ENCODE results near the gene ASB8. TPM values are rescaled to one million over a fixed set of nuclear protein-coding genes. Genes with fewer than 3 reads are reported as not detected.

Gene ASB8
- polyA plus RNA-seq, 3 donors = 23.8 to 50.0 (median 38.4) TPM

DNA sequence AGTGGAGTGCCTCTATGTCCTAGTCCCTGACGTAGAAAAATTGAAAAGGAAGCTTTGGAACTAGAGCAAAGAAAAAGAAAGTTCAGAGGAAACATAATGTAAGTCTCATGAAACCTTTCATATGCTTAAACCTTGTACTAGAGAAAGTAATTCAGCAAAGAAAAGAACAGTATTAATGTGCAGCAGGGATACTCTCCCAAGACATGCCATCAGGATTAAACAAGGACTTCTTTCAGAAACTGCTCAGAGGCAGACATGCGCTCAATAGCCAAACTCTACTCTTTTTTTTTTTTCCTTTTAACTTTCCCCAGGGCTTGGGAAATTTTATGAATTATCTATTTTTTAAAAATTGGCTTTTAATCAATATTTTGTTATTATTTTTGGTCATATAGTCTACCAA lies 7.1 kb upstream of the ASB8 start:
- Histone ChIP-seq H3K27me3 (ENCODE audit: control insufficient read depth in 2 of 2, insufficient read depth in 2 of 2, low read length in 2 of 2) (peaks cover 0 to 2% of the 10 kb centered on the region in 2 donors), H4K20me1 (ENCODE audit: insufficient read depth, low read length) (no peaks in the 10 kb centered on the region), H3K79me2 (ENCODE audit: insufficient read depth, low read length) (no peaks in the 10 kb centered on the region), H3K9ac (ENCODE audit: insufficient read depth, low read length, poor library complexity, severe bottlenecking) (no peak overlapping the region), H3K4me1 (ENCODE audit: control insufficient read depth in 1 of 2, insufficient read depth in 2 of 2, low read length in 2 of 2) (no peaks in the 10 kb centered on the region), H3K9me3 (replicated peaks in 1 of 2; ENCODE audit: control insufficient read depth in 1 of 2, insufficient read depth in 1 of 2, low read length in 2 of 2) (no peaks in the 10 kb centered on the region), H3K36me3 (replicated peaks in 1 of 2; ENCODE audit: control insufficient read depth in 1 of 2, insufficient read depth in 2 of 2, low read length in 2 of 2) (no peaks in the 10 kb centered on the region), H3K4me3 (replicated peaks in 1 of 3; ENCODE audit: low read depth in 2 of 3, low read length in 3 of 3) (no peak overlapping the region), H3K27ac (ENCODE audit: low read depth in 1 of 2, low read length in 2 of 2) (no peak overlapping the region), H2AFZ (ENCODE audit: insufficient read depth, low read depth, low read length, poor library complexity, severe bottlenecking) (no peak overlapping the region), H3K4me2 (replicated peaks; ENCODE audit: extremely low read depth, low read length, poor library complexity, severe bottlenecking) (no peak overlapping the region)
- TF ChIP-seq, protein P1, sequence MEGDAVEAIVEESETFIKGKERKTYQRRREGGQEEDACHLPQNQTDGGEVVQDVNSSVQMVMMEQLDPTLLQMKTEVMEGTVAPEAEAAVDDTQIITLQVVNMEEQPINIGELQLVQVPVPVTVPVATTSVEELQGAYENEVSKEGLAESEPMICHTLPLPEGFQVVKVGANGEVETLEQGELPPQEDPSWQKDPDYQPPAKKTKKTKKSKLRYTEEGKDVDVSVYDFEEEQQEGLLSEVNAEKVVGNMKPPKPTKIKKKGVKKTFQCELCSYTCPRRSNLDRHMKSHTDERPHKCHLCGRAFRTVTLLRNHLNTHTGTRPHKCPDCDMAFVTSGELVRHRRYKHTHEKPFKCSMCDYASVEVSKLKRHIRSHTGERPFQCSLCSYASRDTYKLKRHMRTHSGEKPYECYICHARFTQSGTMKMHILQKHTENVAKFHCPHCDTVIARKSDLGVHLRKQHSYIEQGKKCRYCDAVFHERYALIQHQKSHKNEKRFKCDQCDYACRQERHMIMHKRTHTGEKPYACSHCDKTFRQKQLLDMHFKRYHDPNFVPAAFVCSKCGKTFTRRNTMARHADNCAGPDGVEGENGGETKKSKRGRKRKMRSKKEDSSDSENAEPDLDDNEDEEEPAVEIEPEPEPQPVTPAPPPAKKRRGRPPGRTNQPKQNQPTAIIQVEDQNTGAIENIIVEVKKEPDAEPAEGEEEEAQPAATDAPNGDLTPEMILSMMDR (IDR thresholded peaks at IDR 0.05) = no peak
- peaks cover 0 to 4% (median 4%) of the 10 kb centered on the region in 3 donors for H3K27me3 Mint-ChIP-seq (ENCODE audit: low read depth in 3 of 3)
- no peaks in the 10 kb centered on the region for H3K36me3 Mint-ChIP-seq
- H3K4me1 Mint-ChIP-seq = peaks cover 3% of the 10 kb centered on the region
- H3K27ac Mint-ChIP-seq = no peak overlapping the region
- DNase-seq = no peak
- no peak overlapping the region for H3K4me3 Mint-ChIP-seq
- intact Hi-C loops (cut with micrococcal nuclease) = no loop called here
- WGBS (ENCODE audit: insufficient coverage) = no CpG with 5 or more reads among the region's 2 CpGs
- no peaks in the 10 kb centered on the region for H3K9me3 Mint-ChIP-seq

- Histone ChIP-seq H3K9me3 (replicated peaks in 1 of 2; ENCODE audit: control insufficient read depth in 1 of 2, insufficient read depth in 1 of 2, low read length in 2 of 2) (no peaks in the 10 kb centered on the region), H3K36me3 (replicated peaks in 1 of 2; ENCODE audit: control insufficient read depth in 1 of 2, insufficient read depth in 2 of 2, low read length in 2 of 2) (no peaks in the 10 kb centered on the region), H3K4me1 (ENCODE audit: control insufficient read depth in 1 of 2, insufficient read depth in 2 of 2, low read length in 2 of 2) (no peaks in the 10 kb centered on the region), H3K4me3 (replicated peaks in 1 of 3; ENCODE audit: low read depth in 2 of 3, low read length in 3 of 3) (no peak overlapping the region), H3K27me3 (ENCODE audit: control insufficient read depth in 2 of 2, insufficient read depth in 2 of 2, low read length in 2 of 2) (peaks cover 0 to 2% of the 10 kb centered on the region in 2 donors), H3K9ac (ENCODE audit: insufficient read depth, low read length, poor library complexity, severe bottlenecking) (no peak overlapping the region), H2AFZ (ENCODE audit: insufficient read depth, low read depth, low read length, poor library complexity, severe bottlenecking) (peak overlapping the region; percentile 50), H3K79me2 (ENCODE audit: insufficient read depth, low read length) (no peaks in the 10 kb centered on the region), H4K20me1 (ENCODE audit: insufficient read depth, low read length) (no peaks in the 10 kb centered on the region), H3K4me2 (replicated peaks; ENCODE audit: extremely low read depth, low read length, poor library complexity, severe bottlenecking) (no peak overlapping the region), H3K27ac (ENCODE audit: low read depth in 1 of 2, low read length in 2 of 2) (no peak overlapping the region)
- DNase-seq = no peak
- Mint-ChIP-seq H3K27ac (no peak overlapping the region), H3K27me3 (ENCODE audit: low read depth in 3 of 3) (peaks cover 0 to 4% (median 2%) of the 10 kb centered on the region in 3 donors), H3K4me3 (no peak overlapping the region), H3K36me3 (no peaks in the 10 kb centered on the region), H3K4me1 (peaks cover 3% of the 10 kb centered on the region), H3K9me3 (no peaks in the 10 kb centered on the region)
- 83% methylated on average over 1 of the region's 5 CpGs for WGBS (ENCODE audit: insufficient coverage)
- intact Hi-C loops (cut with micrococcal nuclease) = no loop called here
- TF ChIP-seq, protein P1 (IDR thresholded peaks at IDR 0.05) = no peak
Observed at GRCh38 chr12:48163150-48163747, 5.9 kb upstream of the ASB8 start.

All from CD14-positive monocyte (primary cell).